Cardiac fibroblast (primary cell): Measurements from ENCODE around the gene GDAP2.

Experiments used
- DNase-seq, 2 donors: peaks; one replicate each; pipeline versions ENCODE4 v3.0.0 to v3.0.0-alpha.2; 2010; ENCODE audit warnings: low read depth in 2 of 2
- H3K4me3 ChIP-seq, 2 donors: replicated peaks in 1 of 2; 1 replicate in 1 of 2; 2 replicates in 1 of 2; pipeline ENCODE4 v1.5.1; 2011; ENCODE audit warnings: low read depth in 2 of 2, low read length in 2 of 2, mild to moderate bottlenecking in 2 of 2, moderate library complexity in 1 of 2
- CTCF ChIP-seq: IDR thresholded peaks from one replicate; pipeline ENCODE4 v1.5.1; 2011; ENCODE audit warnings: low read depth, mild to moderate bottlenecking, low read length, inconsistent platforms

The GDAP2 gene

GRCh38 chr1:117819301-117819700 is 110.1 kb downstream of the GDAP2 start:
- no peak for TF ChIP-seq CTCF
- DNase-seq, result no peak
- no peak overlapping the region for H3K4me3 ChIP-seq

GRCh38 chr1:117818456-117818855 is 111.0 kb downstream of the GDAP2 start:
- TF ChIP-seq CTCF, result no peak
- peak in 1 of 2 donors; percentile 66 for DNase-seq
- no peak overlapping the region for H3K4me3 ChIP-seq

- DNase-seq, result no peak
- TF ChIP-seq CTCF, result no peak
- no peak overlapping the region for H3K4me3 ChIP-seq
Observed at GRCh38 chr1:117817629-117818028, 111.8 kb downstream of the GDAP2 start.

- DNase-seq, result no peak
- no peak overlapping the region for H3K4me3 ChIP-seq
- TF ChIP-seq CTCF, result peak; percentile 31
Observed at GRCh38 chr1:117815926-117816325, 113.5 kb downstream of the GDAP2 start.

- TF ChIP-seq CTCF, result no peak
- no peak overlapping the region for H3K4me3 ChIP-seq
- peak; percentile 45 to 58 for DNase-seq
Observed at GRCh38 chr1:117814856-117815797, 114.3 kb downstream of the GDAP2 start.
